Keratinocyte (primary cell): ENCODE data around the gene PTPRZ1. TPM values are rescaled to one million over a fixed set of nuclear protein-coding genes. Genes with fewer than 3 reads are reported as not detected.

Source experiments
- DNase-seq: peaks from one replicate; pipeline ENCODE4 v3.0.0-alpha.2; 2011; ENCODE audit warnings: low read depth, missing footprints, low spot score
- FAIRE-seq: peaks from 2 replicates; lab custom pipeline; 2011; peaks lifted over from hg19 to GRCh38; lab: Jason Lieb, UNC
- H2AFZ ChIP-seq: 2 replicates; pipeline ENCODE4 v1.6.0; 2012; ENCODE audit warnings: low read length, control low read depth, inconsistent platforms; ENCODE audit not compliant: control insufficient read depth
- H3K27ac ChIP-seq: 2 replicates; pipeline ENCODE4 v1.5.1; 2011; ENCODE audit warnings: low read length; ENCODE audit not compliant: control insufficient read depth, insufficient read depth
- H3K27me3 ChIP-seq: 3 replicates; pipeline ENCODE4 v1.6.0; 2011; ENCODE audit warnings: low read length; ENCODE audit not compliant: control insufficient read depth, insufficient read depth; ENCODE audit errors: extremely low read depth
- H3K36me3 ChIP-seq, 2 experiments: 2 replicates in 1 of 2; 3 replicates in 1 of 2; pipeline ENCODE4 v1.5.1; 2011; ENCODE audit warnings: low read length in 2 of 2, mild to moderate bottlenecking in 1 of 2; ENCODE audit not compliant: control insufficient read depth in 2 of 2, insufficient read depth in 2 of 2; ENCODE audit errors: extremely low read depth in 1 of 2
- H3K4me1 ChIP-seq: 3 replicates; pipeline ENCODE4 v1.5.1; 2011; ENCODE audit warnings: low read length; ENCODE audit not compliant: control insufficient read depth, insufficient read depth; ENCODE audit errors: extremely low read depth
- H3K4me2 ChIP-seq: 3 replicates; pipeline ENCODE4 v1.6.0; 2011; ENCODE audit warnings: low read depth, low read length; ENCODE audit not compliant: control insufficient read depth, insufficient read depth; ENCODE audit errors: extremely low read depth
- H3K4me3 ChIP-seq, 3 experiments: fragments of 200-600 bp in 1 of 3; sonication (generic) in 1 of 3; 2 replicates in 2 of 3; 3 replicates in 1 of 3; pipeline ENCODE4 v1.5.1; 2011 to 2016; ENCODE audit warnings: low read length in 3 of 3, mild to moderate bottlenecking in 3 of 3, control low read depth in 2 of 3, inconsistent platforms in 1 of 3, low read depth in 1 of 3, mixed read lengths in 1 of 3, mixed run types in 1 of 3, moderate library complexity in 1 of 3; ENCODE audit not compliant: control insufficient read depth in 2 of 3, insufficient read depth in 2 of 3; ENCODE audit errors: extremely low read depth in 1 of 3
- H3K79me2 ChIP-seq: 2 replicates; pipeline ENCODE4 v1.6.0; 2012; ENCODE audit warnings: low read length; ENCODE audit not compliant: control insufficient read depth, insufficient read depth
- H3K9ac ChIP-seq: 3 replicates; pipeline ENCODE4 v1.6.0; 2011; ENCODE audit warnings: low read length; ENCODE audit not compliant: control insufficient read depth, insufficient read depth; ENCODE audit errors: extremely low read depth
- H3K9me1 ChIP-seq: 3 replicates; pipeline ENCODE4 v1.6.0; 2011; ENCODE audit warnings: low read length; ENCODE audit not compliant: control insufficient read depth, insufficient read depth; ENCODE audit errors: extremely low read depth
- H3K9me3 ChIP-seq: 2 replicates; pipeline ENCODE4 v1.5.1; 2012; ENCODE audit warnings: low read depth, low read length; ENCODE audit not compliant: control insufficient read depth
- H4K20me1 ChIP-seq: 3 replicates; pipeline ENCODE4 v1.6.0; 2011; ENCODE audit warnings: low read length; ENCODE audit not compliant: control insufficient read depth, insufficient read depth; ENCODE audit errors: extremely low read depth
- EZH2 ChIP-seq: IDR thresholded peaks from one replicate; pipeline ENCODE4 v1.6.1; 2012; ENCODE audit warnings: inconsistent platforms, mild to moderate bottlenecking, low read length, moderate library complexity
- dilution Hi-C: fragments of 300-500 bp; cut with MboI; formaldehyde crosslinking; loops from one replicate; pipeline ENCODE4 v1.7.0; 2020; ENCODE audit warnings: low sequenced_read_pairs; ENCODE audit not compliant: extremely low pct_ligation_motif_present
- polyA plus RNA-seq, 5 experiments: library from polyadenylated mRNA; depleted of rRNA in 3 of 5; stranded (reverse) in 3 of 5; stranded (forward) in 1 of 5; unstranded in 1 of 5; fragments of >200 nt; gene quantifications; 1 replicate in 1 of 5; 2 replicates in 3 of 5; 3 replicates in 1 of 5; pipeline versions ENCODE4 v1.2.1 to v1.2.3, GENCODE V29; 2011 to 2012; ENCODE audit warnings: missing spikeins in 2 of 5, low read depth in 1 of 5, low replicate concordance in 1 of 5
- TF ChIP-seq, protein P1 (sequence below), 3 experiments: IDR thresholded peaks in 1 of 3; conservative IDR thresholded peaks in 1 of 3; optimal IDR thresholded peaks in 1 of 3; 2 replicates in 2 of 3; 3 replicates in 1 of 3; pipeline versions ENCODE3 to v1.5.1; 2011; ENCODE audit warnings: low read length in 3 of 3, mild to moderate bottlenecking in 3 of 3, moderate library complexity in 2 of 3, control low read depth in 1 of 3, inconsistent platforms in 1 of 3; ENCODE audit not compliant: insufficient read depth in 2 of 3; ENCODE audit errors: extremely low read depth in 1 of 3

Gene PTPRZ1
- polyA plus RNA-seq, 1 donor (not counting 4 experiments of a cell fraction or from before 2014, with no cell fraction given): 58.3 TPM

DNA sequence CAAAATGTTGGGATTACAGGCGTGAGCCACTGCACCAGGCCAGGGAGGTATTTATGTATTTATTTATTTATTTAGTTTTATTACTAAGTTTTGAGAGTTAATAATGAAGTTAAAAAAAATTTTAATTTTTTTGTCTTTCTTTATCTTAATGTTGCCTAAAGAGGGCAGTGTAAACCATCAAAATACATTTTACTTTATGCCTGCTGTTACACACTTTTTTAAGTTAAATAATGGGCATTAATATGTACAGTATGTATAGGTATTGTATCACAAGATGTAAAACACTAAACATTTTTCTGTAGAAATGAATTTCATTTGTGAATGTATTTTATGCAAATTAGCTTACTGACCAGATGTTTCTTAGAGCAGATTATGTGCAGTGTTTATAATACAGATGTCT lies 141.7 kb downstream of the PTPRZ1 start:
- Histone ChIP-seq H3K27me3 (no peaks in the 10 kb centered on the region), H3K36me3 (peaks cover 2 to 15% of the 10 kb centered on the region in 2 experiments), H4K20me1 (peaks cover 2% of the 10 kb centered on the region), H3K79me2 (no peaks in the 10 kb centered on the region), H3K4me3 (no peak overlapping the region), H3K9ac (no peak overlapping the region), H3K9me3 (no peaks in the 10 kb centered on the region), H3K4me2 (no peak overlapping the region), H3K9me1 (no peaks in the 10 kb centered on the region), H3K27ac (no peak overlapping the region), H2AFZ (no peak overlapping the region), H3K4me1 (no peaks in the 10 kb centered on the region)
- dilution Hi-C loops: no loop called here
- DNase-seq (no peak), FAIRE-seq (no peak)
- TF ChIP-seq, protein P1, sequence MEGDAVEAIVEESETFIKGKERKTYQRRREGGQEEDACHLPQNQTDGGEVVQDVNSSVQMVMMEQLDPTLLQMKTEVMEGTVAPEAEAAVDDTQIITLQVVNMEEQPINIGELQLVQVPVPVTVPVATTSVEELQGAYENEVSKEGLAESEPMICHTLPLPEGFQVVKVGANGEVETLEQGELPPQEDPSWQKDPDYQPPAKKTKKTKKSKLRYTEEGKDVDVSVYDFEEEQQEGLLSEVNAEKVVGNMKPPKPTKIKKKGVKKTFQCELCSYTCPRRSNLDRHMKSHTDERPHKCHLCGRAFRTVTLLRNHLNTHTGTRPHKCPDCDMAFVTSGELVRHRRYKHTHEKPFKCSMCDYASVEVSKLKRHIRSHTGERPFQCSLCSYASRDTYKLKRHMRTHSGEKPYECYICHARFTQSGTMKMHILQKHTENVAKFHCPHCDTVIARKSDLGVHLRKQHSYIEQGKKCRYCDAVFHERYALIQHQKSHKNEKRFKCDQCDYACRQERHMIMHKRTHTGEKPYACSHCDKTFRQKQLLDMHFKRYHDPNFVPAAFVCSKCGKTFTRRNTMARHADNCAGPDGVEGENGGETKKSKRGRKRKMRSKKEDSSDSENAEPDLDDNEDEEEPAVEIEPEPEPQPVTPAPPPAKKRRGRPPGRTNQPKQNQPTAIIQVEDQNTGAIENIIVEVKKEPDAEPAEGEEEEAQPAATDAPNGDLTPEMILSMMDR (optimal IDR thresholded peaks at IDR 0.05 in 1 of 3, IDR thresholded peaks at IDR 0.05 in 1 of 3, conservative IDR thresholded peaks at IDR 0.05 in 1 of 3; ENCODE audit: extremely low read depth in 1 of 3, insufficient read depth in 2 of 3, low read length in 3 of 3): no peak
- no peak for TF ChIP-seq EZH2

DNA sequence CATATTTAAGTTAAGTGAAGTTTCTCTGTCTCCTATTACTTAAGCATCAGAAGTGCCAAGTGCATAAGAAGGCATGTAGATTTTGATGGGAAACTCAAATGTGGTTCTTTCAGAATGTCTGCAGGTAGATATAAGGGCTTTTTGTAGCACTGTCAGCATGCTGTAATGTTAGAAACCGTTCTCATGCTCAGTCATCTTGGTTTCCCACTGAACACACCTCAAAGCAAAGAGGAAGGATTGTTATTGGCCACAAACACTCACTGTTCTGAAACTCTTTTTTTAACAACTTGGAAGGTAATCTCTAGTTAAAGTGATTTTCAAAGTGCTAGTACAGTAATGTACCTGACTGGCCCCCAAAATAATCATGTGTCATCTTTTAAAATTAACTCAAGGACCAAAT lies 145.1 kb downstream of the PTPRZ1 start:
- Histone ChIP-seq H3K27me3 (no peaks in the 10 kb centered on the region), H3K79me2 (no peaks in the 10 kb centered on the region), H3K4me3 (no peak overlapping the region), H3K4me1 (no peaks in the 10 kb centered on the region), H3K4me2 (no peak overlapping the region), H3K9me3 (no peaks in the 10 kb centered on the region), H3K36me3 (peaks cover 1 to 4% of the 10 kb centered on the region in 2 experiments), H3K9me1 (no peaks in the 10 kb centered on the region), H2AFZ (no peak overlapping the region), H3K9ac (no peak overlapping the region), H4K20me1 (peaks cover 2% of the 10 kb centered on the region), H3K27ac (no peak overlapping the region)
- DNase-seq (no peak), FAIRE-seq (no peak)
- TF ChIP-seq, protein P1 (optimal IDR thresholded peaks at IDR 0.05 in 1 of 3, IDR thresholded peaks at IDR 0.05 in 1 of 3, conservative IDR thresholded peaks at IDR 0.05 in 1 of 3; ENCODE audit: extremely low read depth in 1 of 3, insufficient read depth in 2 of 3, low read length in 3 of 3): no peak
- TF ChIP-seq EZH2: no peak
- dilution Hi-C loops: no loop called here
